IMR-90 (cell line): ENCODE measurements around the gene DNAJC27. TPM values are rescaled to one million over a fixed set of nuclear protein-coding genes. Genes with fewer than 3 reads are reported as not detected.

Experiments
- ATAC-seq: fragments of 200-7000 bp; cut with Tn5 transposase; 2 replicates; pipeline ENCODE4 v1.9.1; 2020; ENCODE audit warnings: low read depth, mild to moderate bottlenecking, moderate library complexity
- BruUV-seq: library from RNA; stranded (reverse); fragments of 400-500 nt; replicated peaks from 2 replicates; lab custom pipeline; 2021; lab: Mats Ljungman, UMichigan
- CTCF ChIA-PET: fragments of 300-600 bp; formaldehyde crosslinking; extraction: SDS; loops from one replicate; lab custom pipeline; 2021; ENCODE audit warnings: antibody characterized with exemption; lab: Yijun Ruan, JAX
- POLR2A ChIA-PET: fragments of 300-600 bp; sonication (Branson Sonifier 250); formaldehyde crosslinking; loops from one replicate; lab custom pipeline; 2022; ENCODE audit warnings: antibody characterized with exemption; ENCODE audit not compliant: unreplicated experiment; lab: Charles Lee
- DNase-seq: peaks from one replicate; pipeline ENCODE4 v3.0.0; 2013
- H2AFZ ChIP-seq: replicated peaks from 2 replicates; pipeline ENCODE3; 2013; ENCODE audit warnings: low read length, mild to moderate bottlenecking; ENCODE audit not compliant: poor library complexity
- H2AK5ac ChIP-seq: 2 replicates; pipeline ENCODE4 v1.6.1; 2013; ENCODE audit warnings: low read depth, low read length, inconsistent platforms
- H2AK9ac ChIP-seq: replicated peaks from 2 replicates; pipeline ENCODE3; 2013; ENCODE audit warnings: mild to moderate bottlenecking, low read depth, low read length, moderate library complexity; ENCODE audit not compliant: poor library complexity
- H2BK120ac ChIP-seq: 2 replicates; pipeline ENCODE4 v1.6.1; 2013; ENCODE audit warnings: low read depth, low read length, inconsistent platforms
- H2BK15ac ChIP-seq: 3 replicates; pipeline ENCODE4 v1.6.1; 2013; ENCODE audit warnings: low read depth, low read length, inconsistent platforms
- H2BK20ac ChIP-seq: 2 replicates; pipeline ENCODE4 v1.6.1; 2013; ENCODE audit warnings: low read depth, mild to moderate bottlenecking, inconsistent platforms, low read length, moderate library complexity
- H2BK5ac ChIP-seq: 2 replicates; pipeline ENCODE4 v1.6.1; 2013; ENCODE audit warnings: mild to moderate bottlenecking, low read depth, low read length, inconsistent platforms; ENCODE audit not compliant: poor library complexity, severe bottlenecking
- H3K14ac ChIP-seq: replicated peaks from 2 replicates; pipeline ENCODE4 v1.6.1; 2013; ENCODE audit warnings: low read depth, low read length, inconsistent platforms
- H3K18ac ChIP-seq: 2 replicates; pipeline ENCODE4 v1.6.1; 2013; ENCODE audit warnings: low read depth, low read length, control low read depth
- H3K23ac ChIP-seq: 2 replicates; pipeline ENCODE4 v1.6.1; 2013; ENCODE audit warnings: low read depth, low read length, inconsistent platforms
- H3K27ac ChIP-seq: 2 replicates; pipeline ENCODE4 v1.5.1; 2013; ENCODE audit warnings: mild to moderate bottlenecking, control low read depth, low read length; ENCODE audit not compliant: insufficient read depth
- H3K27me3 ChIP-seq: 2 replicates; pipeline ENCODE4 v1.6.1; 2013; ENCODE audit warnings: low read length; ENCODE audit not compliant: control insufficient read depth, insufficient read depth
- H3K36me3 ChIP-seq: 2 replicates; pipeline ENCODE4 v1.6.1; 2013; ENCODE audit warnings: low read length, mixed read lengths; ENCODE audit not compliant: control insufficient read depth, insufficient read depth
- H3K4ac ChIP-seq: 2 replicates; pipeline ENCODE4 v1.6.1; 2013; ENCODE audit warnings: low read depth, low read length, inconsistent platforms
- H3K4me1 ChIP-seq: 2 replicates; pipeline ENCODE4 v1.6.1; 2013; ENCODE audit warnings: low read length, mixed read lengths; ENCODE audit not compliant: control insufficient read depth, insufficient read depth
- H3K4me2 ChIP-seq: 2 replicates; pipeline ENCODE4 v1.6.1; 2013; ENCODE audit warnings: low read depth, mild to moderate bottlenecking, control low read depth, low read length, moderate library complexity
- H3K4me3 ChIP-seq: 2 replicates; pipeline ENCODE4 v1.5.1; 2013; ENCODE audit warnings: low read depth, mild to moderate bottlenecking, control low read depth, low read length, moderate library complexity; ENCODE audit not compliant: insufficient read depth
- H3K56ac ChIP-seq: 2 replicates; pipeline ENCODE4 v1.6.1; 2013; ENCODE audit warnings: low read length, inconsistent platforms; ENCODE audit not compliant: insufficient read depth; ENCODE audit errors: extremely low read depth
- H3K79me1 ChIP-seq, 2 experiments: 2 replicates each; pipeline ENCODE4 v1.6.1; 2013; ENCODE audit warnings: low read length in 2 of 2, inconsistent platforms in 1 of 2, low read depth in 1 of 2
- H3K9ac ChIP-seq: 2 replicates; pipeline ENCODE4 v1.6.1; 2013; ENCODE audit warnings: low read depth, low read length, control low read depth
- H3K9me1 ChIP-seq: 2 replicates; pipeline ENCODE4 v1.6.1; 2013; ENCODE audit warnings: low read length, inconsistent platforms; ENCODE audit not compliant: insufficient read depth
- H3K9me3 ChIP-seq: 2 replicates; pipeline ENCODE4 v1.6.1; 2013; ENCODE audit warnings: low read length; ENCODE audit not compliant: control insufficient read depth, insufficient read depth
- H4K20me1 ChIP-seq: 2 replicates; pipeline ENCODE4 v1.6.1; 2013; ENCODE audit warnings: low read length, inconsistent platforms; ENCODE audit not compliant: insufficient read depth
- H4K5ac ChIP-seq: 2 replicates; pipeline ENCODE4 v1.6.1; 2013; ENCODE audit warnings: mild to moderate bottlenecking, low read depth, low read length, control low read depth
- H4K8ac ChIP-seq, 2 experiments: 2 replicates each; pipeline ENCODE4 v1.6.1; 2013; ENCODE audit warnings: low read depth in 2 of 2, low read length in 2 of 2, control low read depth in 1 of 2, inconsistent platforms in 1 of 2
- H4K91ac ChIP-seq: 2 replicates; pipeline ENCODE4 v1.6.1; 2013; ENCODE audit warnings: low read depth, low read length, inconsistent platforms; ENCODE audit not compliant: insufficient read depth
- CEBPB ChIP-seq: IDR thresholded peaks from 2 replicates; pipeline ENCODE4 v1.6.1; 2012; ENCODE audit warnings: low read depth, low read length, improper control_type of control experiment
- NFE2L2 ChIP-seq: fragments of 150-350 bp; IDR thresholded peaks from 2 replicates; pipeline ENCODE4 v1.6.1; 2016; ENCODE audit warnings: low read depth, mild to moderate bottlenecking, low read length
- SMC3 ChIP-seq: fragments of 150-350 bp; IDR thresholded peaks from 2 replicates; pipeline ENCODE4 v1.6.1; 2016; ENCODE audit warnings: low read depth, mild to moderate bottlenecking, antibody characterized with exemption, low read length, moderate library complexity
- WGBS, 2 experiments: methylation state at CpG; one replicate each; pipeline versions ENCODE4 v1.1.5 to v1.1.7; 2013; ENCODE audit warnings: missing lambda C conversion rate in 2 of 2; ENCODE audit not compliant: insufficient read length in 1 of 2; ENCODE audit errors: extremely low coverage in 2 of 2; 5-methylcytosine and 5-hydroxymethylcytosine counted together
- dilution Hi-C: fragments of 300-500 bp; cut with HindIII; formaldehyde crosslinking; loops from one replicate; pipeline ENCODE4 v1.14.3; 2018; ENCODE audit warnings: low sequenced_read_pairs; ENCODE audit not compliant: unreplicated experiment
- in situ Hi-C: fragments of 300-500 bp; cut with MboI; formaldehyde crosslinking; loops from 3 replicates; pipeline ENCODE4 v1.14.3; 2019; ENCODE audit warnings: low sequenced_read_pairs, inconsistent platforms, mixed read lengths
- intact Hi-C: fragments of 100-400 bp; cut with micrococcal nuclease; formaldehyde crosslinking; loops from 2 replicates; pipeline ENCODE4 v1.10.0; 2022
- polyA plus RNA-seq, 3 experiments: library from polyadenylated mRNA; depleted of rRNA; stranded (reverse); fragments of >200 nt; gene quantifications; 2 replicates each; pipeline ENCODE4 v1.2.3, GENCODE V29; 2012; ENCODE audit warnings: low replicate concordance in 1 of 3
- total RNA-seq: library from RNA; depleted of rRNA; stranded (reverse); fragments of >200 nt; gene quantifications from 2 replicates; pipeline ENCODE4 v1.2.3, GENCODE V29; 2012

Gene DNAJC27
- total and polyA plus RNA-seq, 2 of the 4 experiments (the other 2 are of a cell fraction) = 1.6 to 2.0 TPM

- no peak overlapping the region for H3K4me2 ChIP-seq
- no peak overlapping the region for H2BK15ac ChIP-seq
- H2AK9ac ChIP-seq = no peak overlapping the region
- H2BK5ac ChIP-seq = no peak overlapping the region
- CTCF ChIA-PET = no interaction called here
- H4K5ac ChIP-seq = no peak overlapping the region
- TF ChIP-seq CEBPB (peak; percentile 46), NFE2L2 (no peak), SMC3 (no peak)
- intact Hi-C loops (no loop called here), dilution Hi-C loops (no loop called here), in situ Hi-C loops (no loop called here)
- no peak overlapping the region for H2AFZ ChIP-seq
- no peak overlapping the region for H3K18ac ChIP-seq
- H3K4me1 ChIP-seq = peaks cover 3% of the 10 kb centered on the region; the same call in 1 of the 2 replicates
- no peak overlapping the region for H2BK20ac ChIP-seq
- H3K4ac ChIP-seq = no peak overlapping the region
- no peak overlapping the region for H4K8ac ChIP-seq
- no peak overlapping the region for H3K9ac ChIP-seq
- H3K4me3 ChIP-seq = no peak overlapping the region
- H3K56ac ChIP-seq = no peak overlapping the region
- no peak overlapping the region for H4K91ac ChIP-seq
- ATAC-seq = peak; percentile 49
- no TSS peak for BruUV-seq
- H3K27me3 ChIP-seq = no peaks in the 10 kb centered on the region
- H4K20me1 ChIP-seq = peaks cover 4% of the 10 kb centered on the region; the same call in 1 of the 2 replicates
- no CpG with 5 or more reads among the region's 5 CpGs for WGBS, 2 experiments
- POLR2A ChIA-PET = interaction anchor here (0.6 kb wide), 1 partner anchor 9 kb away, joined by 4 read pairs; no protein-coding TSS in a partner anchor
- peaks cover 15 to 50% of the 10 kb centered on the region in 2 experiments; a peak in 3 of 4 replicates for H3K79me1 ChIP-seq
- no peak overlapping the region for H3K14ac ChIP-seq
- no peak overlapping the region for H3K27ac ChIP-seq
- H3K36me3 ChIP-seq = peaks cover 7% of the 10 kb centered on the region
- H3K9me1 ChIP-seq = peaks cover 11% of the 10 kb centered on the region
- peaks cover 5% of the 10 kb centered on the region for H3K9me3 ChIP-seq
- peak; percentile 55 for DNase-seq
- no peak overlapping the region for H3K23ac ChIP-seq
- no peak overlapping the region; the same call in 1 of the 2 replicates for H2AK5ac ChIP-seq
- no peak overlapping the region for H2BK120ac ChIP-seq
Measured at GRCh38 chr2:24907116-24907515, 64.6 kb downstream of the DNAJC27 start.
